DOHH2 (cell line): ENCODE measurements around the gene GLCCI1.

ENCODE experiments used
- H3F3A ChIP-seq: fragments of 200-600 bp; sonication (generic), shearing (Covaris generic); 2 replicates; pipeline ENCODE4 v1.6.0; 2016; ENCODE audit warnings: antibody characterized with exemption, mild to moderate bottlenecking; ENCODE audit not compliant: control insufficient read depth, insufficient read depth
- H3K27ac ChIP-seq: fragments of 200-600 bp; sonication (generic); 2 replicates; pipeline ENCODE4 v1.5.1; 2014; ENCODE audit warnings: low read depth, mild to moderate bottlenecking, low read length, moderate library complexity
- H3K27me3 ChIP-seq: fragments of 200-600 bp; sonication (generic); 2 replicates; pipeline ENCODE4 v1.6.1; 2014; ENCODE audit warnings: mild to moderate bottlenecking, low read length, mixed read lengths; ENCODE audit not compliant: control insufficient read depth
- H3K36me3 ChIP-seq: fragments of 200-600 bp; sonication (generic); 2 replicates; pipeline ENCODE4 v1.6.1; 2014; ENCODE audit warnings: mild to moderate bottlenecking, low read length, moderate library complexity, mixed read lengths; ENCODE audit not compliant: control insufficient read depth
- H3K4me1 ChIP-seq: fragments of 200-600 bp; sonication (generic); 2 replicates; pipeline ENCODE4 v1.6.1; 2014; ENCODE audit warnings: mild to moderate bottlenecking, low read length, mixed read lengths; ENCODE audit not compliant: control insufficient read depth
- H3K4me2 ChIP-seq: fragments of 200-600 bp; sonication (generic); 2 replicates; pipeline ENCODE4 v1.6.0; 2014; ENCODE audit warnings: mild to moderate bottlenecking, low read length, moderate library complexity
- H3K4me3 ChIP-seq: fragments of 200-600 bp; sonication (generic); 2 replicates; pipeline ENCODE4 v1.5.1; 2014; ENCODE audit warnings: mild to moderate bottlenecking, low read length, mixed read lengths
- H3K79me2 ChIP-seq: fragments of 200-600 bp; sonication (generic); 2 replicates; pipeline ENCODE4 v1.6.1; 2014; ENCODE audit warnings: mild to moderate bottlenecking, low read length, mixed read lengths; ENCODE audit not compliant: control insufficient read depth
- H3K9me2 ChIP-seq: fragments of 200-600 bp; sonication (generic); replicated peaks from 2 replicates; pipeline ENCODE4 v1.6.1; 2014; ENCODE audit warnings: mild to moderate bottlenecking, low read length, mixed read lengths; ENCODE audit not compliant: control insufficient read depth
- H3K9me3 ChIP-seq: fragments of 200-600 bp; sonication (generic); 2 replicates; pipeline ENCODE4 v1.6.1; 2014; ENCODE audit warnings: antibody characterized with exemption, low read length, mixed read lengths; ENCODE audit not compliant: control insufficient read depth, insufficient read depth
- H4K20me1 ChIP-seq: fragments of 200-600 bp; sonication (generic); 2 replicates; pipeline ENCODE4 v1.6.0; 2014; ENCODE audit warnings: low read depth, mild to moderate bottlenecking, antibody characterized with exemption, low read length, moderate library complexity; ENCODE audit not compliant: control insufficient read depth, insufficient read depth
- EZH2phosphoT487 ChIP-seq: fragments of 200-600 bp; sonication (generic); IDR thresholded peaks from 2 replicates; pipeline ENCODE4 v1.6.1; 2017; ENCODE audit warnings: borderline replicate concordance, mild to moderate bottlenecking, antibody characterized with exemption, low read length, moderate library complexity, mixed read lengths
- TF ChIP-seq, protein P1 (sequence below): fragments of 200-600 bp; sonication (generic); IDR thresholded peaks from one replicate; pipeline ENCODE4 v1.5.1; 2014; ENCODE audit warnings: antibody characterized with exemption, mild to moderate bottlenecking, low read depth, low read length; ENCODE audit not compliant: poor library complexity, severe bottlenecking

GLCCI1 gene

DNA sequence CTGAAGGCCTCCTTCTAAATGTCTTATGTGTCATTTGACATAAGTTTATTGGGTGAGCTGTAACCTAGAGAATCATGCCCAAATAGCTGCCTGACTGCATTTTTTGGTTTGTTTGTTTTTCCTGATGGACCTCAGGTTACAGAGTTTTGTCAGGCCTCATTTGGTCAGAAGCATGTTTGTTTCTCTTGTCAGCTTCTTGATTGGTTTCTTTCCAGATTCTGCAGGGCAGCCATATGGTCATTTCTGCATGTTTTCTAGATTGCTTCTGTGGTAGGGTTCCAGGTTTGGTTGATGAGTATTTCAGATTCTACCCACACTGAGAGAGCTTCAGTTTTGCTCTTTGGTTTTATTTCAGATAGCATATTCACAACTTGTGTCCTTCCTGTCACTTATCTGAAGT is 28.0 kb downstream of the GLCCI1 start:
- Histone ChIP-seq H3K27me3 (no peaks in the 10 kb centered on the region), H3K27ac (no peak overlapping the region), H3F3A (peaks cover 7% of the 10 kb centered on the region), H3K4me1 (0 out of 2 replicates have a peak, but pooled peaks cover 3% of the 10 kb centered on the region), H3K9me2 (no peaks in the 10 kb centered on the region), H3K4me2 (no peak overlapping the region), H3K36me3 (peaks cover 19% of the 10 kb centered on the region), H3K79me2 (peaks cover 95% of the 10 kb centered on the region), H4K20me1 (no peaks in the 10 kb centered on the region), H3K4me3 (no peak overlapping the region), H3K9me3 (peaks cover 26% of the 10 kb centered on the region; the same call in 1 of the 2 replicates)
- TF ChIP-seq, protein P1, sequence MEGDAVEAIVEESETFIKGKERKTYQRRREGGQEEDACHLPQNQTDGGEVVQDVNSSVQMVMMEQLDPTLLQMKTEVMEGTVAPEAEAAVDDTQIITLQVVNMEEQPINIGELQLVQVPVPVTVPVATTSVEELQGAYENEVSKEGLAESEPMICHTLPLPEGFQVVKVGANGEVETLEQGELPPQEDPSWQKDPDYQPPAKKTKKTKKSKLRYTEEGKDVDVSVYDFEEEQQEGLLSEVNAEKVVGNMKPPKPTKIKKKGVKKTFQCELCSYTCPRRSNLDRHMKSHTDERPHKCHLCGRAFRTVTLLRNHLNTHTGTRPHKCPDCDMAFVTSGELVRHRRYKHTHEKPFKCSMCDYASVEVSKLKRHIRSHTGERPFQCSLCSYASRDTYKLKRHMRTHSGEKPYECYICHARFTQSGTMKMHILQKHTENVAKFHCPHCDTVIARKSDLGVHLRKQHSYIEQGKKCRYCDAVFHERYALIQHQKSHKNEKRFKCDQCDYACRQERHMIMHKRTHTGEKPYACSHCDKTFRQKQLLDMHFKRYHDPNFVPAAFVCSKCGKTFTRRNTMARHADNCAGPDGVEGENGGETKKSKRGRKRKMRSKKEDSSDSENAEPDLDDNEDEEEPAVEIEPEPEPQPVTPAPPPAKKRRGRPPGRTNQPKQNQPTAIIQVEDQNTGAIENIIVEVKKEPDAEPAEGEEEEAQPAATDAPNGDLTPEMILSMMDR = no peak
- no peak for TF ChIP-seq EZH2phosphoT487

DNA sequence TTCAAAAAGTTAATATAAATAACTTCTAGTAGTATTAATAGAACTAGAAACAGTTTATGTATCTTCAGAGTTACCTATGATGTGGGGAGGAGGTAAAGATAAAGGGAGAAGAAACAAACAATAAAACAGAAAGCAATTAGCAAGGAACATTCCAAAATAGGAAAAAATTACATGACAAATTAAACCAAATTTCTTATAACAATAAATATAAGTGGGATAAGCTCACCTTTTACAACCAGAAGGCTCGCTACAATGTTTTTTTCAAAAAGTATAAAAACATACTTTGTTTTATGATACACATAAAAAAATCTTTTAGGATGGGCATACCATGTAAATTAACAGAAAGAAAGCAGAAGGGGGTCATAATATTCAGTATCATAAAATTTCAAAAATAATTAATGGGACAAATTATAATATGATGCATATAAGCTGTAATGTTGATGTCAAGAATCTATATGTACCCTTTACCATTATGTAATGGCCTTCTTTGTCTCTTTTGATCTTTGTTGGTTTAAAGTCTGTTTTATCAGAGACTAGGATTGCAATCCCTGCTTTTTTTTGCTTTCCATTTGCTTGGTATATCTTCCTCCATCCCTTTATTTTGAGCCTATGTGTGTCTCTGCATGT is 31.8 kb downstream of the GLCCI1 start:
- H3K79me2 ChIP-seq = peaks cover 80% of the 10 kb centered on the region
- no peaks in the 10 kb centered on the region for H4K20me1 ChIP-seq
- H3K9me2 ChIP-seq = no peaks in the 10 kb centered on the region
- H3K9me3 ChIP-seq = peaks cover 16% of the 10 kb centered on the region; the same call in 1 of the 2 replicates
- no peak for TF ChIP-seq EZH2phosphoT487
- TF ChIP-seq, protein P1 = no peak
- peaks cover 10% of the 10 kb centered on the region for H3F3A ChIP-seq
- H3K27ac ChIP-seq = no peak overlapping the region
- H3K4me2 ChIP-seq = no peak overlapping the region
- H3K4me1 ChIP-seq = peaks cover 9% of the 10 kb centered on the region
- no peak overlapping the region for H3K4me3 ChIP-seq
- H3K36me3 ChIP-seq = peaks cover 39% of the 10 kb centered on the region
- no peaks in the 10 kb centered on the region for H3K27me3 ChIP-seq

DNA sequence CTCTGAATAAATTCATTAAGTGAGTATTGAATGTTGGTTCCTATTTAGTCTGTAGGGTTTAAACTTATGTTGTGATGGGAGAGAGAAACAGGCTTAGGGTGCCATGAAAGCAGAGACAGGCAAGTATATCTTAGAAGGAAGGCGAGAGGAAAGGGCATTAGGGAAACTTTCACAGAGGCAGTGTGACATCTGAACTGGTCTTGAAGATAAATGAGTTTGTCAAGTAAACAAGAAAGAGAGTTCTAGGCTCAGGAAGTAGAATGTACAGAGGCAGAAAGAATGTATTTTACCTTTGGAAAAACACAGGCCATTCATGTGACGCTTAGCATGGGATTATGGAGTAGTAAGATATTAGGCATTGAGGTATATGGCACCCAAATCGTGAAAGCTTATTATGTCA is 34.5 kb downstream of the GLCCI1 start:
- no peaks in the 10 kb centered on the region for H3K9me2 ChIP-seq
- no peak overlapping the region for H3K27ac ChIP-seq
- no peaks in the 10 kb centered on the region for H4K20me1 ChIP-seq
- H3K4me2 ChIP-seq = no peak overlapping the region
- peaks cover 12% of the 10 kb centered on the region; the same call in 1 of the 2 replicates for H3K9me3 ChIP-seq
- peaks cover 60% of the 10 kb centered on the region for H3K79me2 ChIP-seq
- no peak overlapping the region for H3K4me3 ChIP-seq
- H3K27me3 ChIP-seq = no peaks in the 10 kb centered on the region
- H3F3A ChIP-seq = 0 out of 2 replicates have a peak, but pooled peaks cover 3% of the 10 kb centered on the region
- H3K4me1 ChIP-seq = peaks cover 6% of the 10 kb centered on the region
- peaks cover 60% of the 10 kb centered on the region for H3K36me3 ChIP-seq
- TF ChIP-seq EZH2phosphoT487 = no peak
- TF ChIP-seq, protein P1 = no peak
